HepG2 (cell line): ENCODE measurements around the gene PKD2L1. TPM values are rescaled to one million over a fixed set of nuclear protein-coding genes. Genes with fewer than 3 reads are reported as not detected.

Experiments
- ARNT2 ChIP-seq: sonication (generic); formaldehyde crosslinking; IDR thresholded peaks from 2 replicates; pipeline ENCODE4 v1.8.0; 2022; ENCODE audit warnings: mild to moderate bottlenecking, low read depth, missing genetic modification reagents, moderate library complexity
- CHD4 ChIP-seq: fragments of 200-600 bp; sonication (generic); IDR thresholded peaks from 2 replicates; pipeline ENCODE4 v1.7.0; 2017; ENCODE audit warnings: mild to moderate bottlenecking, low read length, borderline replicate concordance
- CREM ChIP-seq, 2 experiments: sonication (generic) in 1 of 2; formaldehyde crosslinking in 1 of 2; IDR thresholded peaks; 2 replicates each; pipeline versions ENCODE4 v1.4.0 to v1.6.1; 2016 to 2020; ENCODE audit warnings: antibody characterized with exemption in 1 of 2, mild to moderate bottlenecking in 1 of 2, missing genetic modification reagents in 1 of 2
- HDAC6 ChIP-seq: fragments of 200-600 bp; sonication (generic); IDR thresholded peaks from 2 replicates; pipeline ENCODE4 v1.7.0; 2017; ENCODE audit warnings: mild to moderate bottlenecking, antibody characterized with exemption, low read length, low read depth
- KDM4B ChIP-seq: sonication (generic); formaldehyde crosslinking; IDR thresholded peaks from 2 replicates; pipeline ENCODE4 v1.4.0; 2020; ENCODE audit warnings: missing genetic modification reagents
- KLF15 ChIP-seq: sonication (generic); formaldehyde crosslinking; IDR thresholded peaks from 2 replicates; pipeline ENCODE4 v1.8.1; 2023; ENCODE audit warnings: borderline replicate concordance, mild to moderate bottlenecking, inconsistent platforms, missing genetic modification reagents, mixed read lengths
- LCORL ChIP-seq, 2 experiments: fragments of 450-650 bp in 1 of 2; sonication (generic) in 1 of 2; formaldehyde crosslinking in 1 of 2; IDR thresholded peaks; 2 replicates each; pipeline versions ENCODE4 v1.5.0 to v1.6.1; 2017 to 2020; ENCODE audit warnings: antibody characterized with exemption in 1 of 2, missing genetic modification reagents in 1 of 2
- MIER3 ChIP-seq: IDR thresholded peaks from 2 replicates; pipeline ENCODE4 v1.6.1; 2016; ENCODE audit warnings: missing compliant biosample characterization, borderline replicate concordance
- NCOR1 ChIP-seq: fragments of 200-600 bp; sonication (generic); IDR thresholded peaks from 2 replicates; pipeline ENCODE4 v1.7.0; 2017; ENCODE audit warnings: antibody characterized with exemption, low read length, borderline replicate concordance
- NFYB ChIP-seq: sonication (generic); formaldehyde crosslinking; IDR thresholded peaks from 2 replicates; pipeline ENCODE4 v1.4.0; 2020; ENCODE audit warnings: missing genetic modification reagents
- SIN3A ChIP-seq: IDR thresholded peaks from 2 replicates; pipeline ENCODE4 v1.6.1; 2011; ENCODE audit warnings: low read depth, mild to moderate bottlenecking, control low read depth, low read length, borderline replicate concordance
- YEATS2 ChIP-seq: sonication (generic); formaldehyde crosslinking; IDR thresholded peaks from 2 replicates; pipeline ENCODE4 v1.4.0; 2020; ENCODE audit warnings: missing genetic modification reagents, borderline replicate concordance
- YY1 ChIP-seq: IDR thresholded peaks from 2 replicates; pipeline ENCODE4 v1.6.1; 2011; ENCODE audit warnings: low read length, low read depth, moderate library complexity, mild to moderate bottlenecking; ENCODE audit not compliant: insufficient read depth, insufficient replicate concordance
- ZBTB21 ChIP-seq: sonication (generic); formaldehyde crosslinking; IDR thresholded peaks from 2 replicates; pipeline ENCODE4 v1.4.0; 2020; ENCODE audit warnings: missing genetic modification reagents
- ZBTB3 ChIP-seq: sonication (generic); formaldehyde crosslinking; IDR thresholded peaks from 2 replicates; pipeline ENCODE4 v1.4.0; 2020; ENCODE audit warnings: low read depth, mild to moderate bottlenecking, moderate library complexity, missing genetic modification reagents, borderline replicate concordance
- ZNF12 ChIP-seq: sonication (generic); formaldehyde crosslinking; IDR thresholded peaks from 2 replicates; pipeline ENCODE4 v1.5.0; 2020; ENCODE audit warnings: missing genetic modification reagents
- ZNF589 ChIP-seq: sonication (generic); formaldehyde crosslinking; conservative IDR thresholded peaks from 2 replicates; pipeline ENCODE4 v1.8.0; 2022; ENCODE audit warnings: mild to moderate bottlenecking, moderate library complexity, missing genetic modification reagents
- ZNF773 ChIP-seq: sonication (generic); formaldehyde crosslinking; IDR thresholded peaks from 2 replicates; pipeline ENCODE4 v1.4.0; 2020; ENCODE audit warnings: missing genetic modification reagents, borderline replicate concordance
- polyA plus RNA-seq, 8 experiments: library from polyadenylated mRNA; depleted of rRNA in 3 of 8; stranded (reverse) in 7 of 8; unstranded in 1 of 8; fragments of >200 nt; fragmentation: Illumina TruSeq in 4 of 8; extraction: Trizol in 4 of 8; gene quantifications; 2 replicates each; pipeline versions ENCODE4 v1.2.1 to v1.2.3, GENCODE V29; 2011 to 2016; ENCODE audit warnings: low read depth in 4 of 8, missing spikeins in 1 of 8, mixed read lengths in 1 of 8; ENCODE audit not compliant: insufficient read depth in 1 of 8
- total RNA-seq, 5 experiments: library from RNA; depleted of rRNA; stranded (reverse); fragments of >200 nt; fragmentation: Illumina TruSeq; extraction: Trizol; gene quantifications; 2 replicates each; pipeline ENCODE4 v1.2.3, GENCODE V29; 2016; ENCODE audit warnings: low read depth in 1 of 5
- TF ChIP-seq, protein P1 (sequence below): IDR thresholded peaks from 2 replicates; pipeline ENCODE4 v1.6.1; 2016; ENCODE audit warnings: low read depth
- TF ChIP-seq, protein P2 (sequence below): IDR thresholded peaks from 2 replicates; pipeline ENCODE4 v1.6.1; 2012; ENCODE audit warnings: low read length, improper control_type of control experiment
- TF ChIP-seq, protein P3 (sequence below): IDR thresholded peaks from 2 replicates; pipeline ENCODE4 v1.6.1; 2016; ENCODE audit warnings: mild to moderate bottlenecking
- TF ChIP-seq, protein P4 (sequence below): sonication (generic); formaldehyde crosslinking; IDR thresholded peaks from 2 replicates; pipeline ENCODE4 v1.4.0; 2020; ENCODE audit warnings: missing genetic modification reagents

Gene PKD2L1
- total and polyA plus RNA-seq, 2 of the 13 experiments (the other 11 are each of a cell fraction or from before 2014, with no cell fraction given): 0.07 to 0.15 TPM

GRCh38 chr10:100286051-100287033 is 43.7 kb downstream of the PKD2L1 start, which contains the start of gene BLOC1S2 (continued):
- TF ChIP-seq, protein P1, sequence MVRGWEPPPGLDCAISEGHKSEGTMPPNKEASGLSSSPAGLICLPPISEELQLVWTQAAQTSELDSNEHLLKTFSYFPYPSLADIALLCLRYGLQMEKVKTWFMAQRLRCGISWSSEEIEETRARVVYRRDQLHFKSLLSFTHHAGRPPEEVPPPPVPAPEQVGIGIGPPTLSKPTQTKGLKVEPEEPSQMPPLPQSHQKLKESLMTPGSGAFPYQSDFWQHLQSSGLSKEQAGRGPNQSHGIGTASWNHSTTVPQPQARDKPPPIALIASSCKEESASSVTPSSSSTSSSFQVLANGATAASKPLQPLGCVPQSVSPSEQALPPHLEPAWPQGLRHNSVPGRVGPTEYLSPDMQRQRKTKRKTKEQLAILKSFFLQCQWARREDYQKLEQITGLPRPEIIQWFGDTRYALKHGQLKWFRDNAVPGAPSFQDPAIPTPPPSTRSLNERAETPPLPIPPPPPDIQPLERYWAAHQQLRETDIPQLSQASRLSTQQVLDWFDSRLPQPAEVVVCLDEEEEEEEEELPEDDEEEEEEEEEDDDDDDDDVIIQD: no peak
- TF ChIP-seq NFYB (CRISPR knock-in tag) (no peak), HDAC6 (no peak), CREM (IDR thresholded peaks at IDR 0.05) (no peak), CREM (CRISPR knock-in tag; IDR thresholded peaks at IDR 0.05) (no peak), NCOR1 (no peak), KLF15 (CRISPR knock-in tag) (no peak), ZBTB3 (CRISPR knock-in tag) (no peak), MIER3 (no peak), ZNF12 (CRISPR knock-in tag) (0 out of 2 replicates have a peak, but pooled peaks have one; percentile 7), ZBTB21 (CRISPR knock-in tag) (no peak), YY1 (peak; percentile 94), YEATS2 (peak; percentile 77; the same call in 1 of the 2 replicates), LCORL (IDR thresholded peaks at IDR 0.05) (no peak), LCORL (CRISPR knock-in tag; IDR thresholded peaks at IDR 0.05) (peak; percentile 82), ZNF773 (CRISPR knock-in tag) (no peak), ZNF589 (CRISPR knock-in tag) (no peak), CHD4 (no peak), KDM4B (CRISPR knock-in tag) (peak; percentile 9; the same call in 1 of the 2 replicates), SIN3A (0 out of 2 replicates have a peak, but pooled peaks have one; percentile 53), ARNT2 (CRISPR knock-in tag) (peak; percentile 69; the same call in 1 of the 2 replicates)
- TF ChIP-seq, protein P2, sequence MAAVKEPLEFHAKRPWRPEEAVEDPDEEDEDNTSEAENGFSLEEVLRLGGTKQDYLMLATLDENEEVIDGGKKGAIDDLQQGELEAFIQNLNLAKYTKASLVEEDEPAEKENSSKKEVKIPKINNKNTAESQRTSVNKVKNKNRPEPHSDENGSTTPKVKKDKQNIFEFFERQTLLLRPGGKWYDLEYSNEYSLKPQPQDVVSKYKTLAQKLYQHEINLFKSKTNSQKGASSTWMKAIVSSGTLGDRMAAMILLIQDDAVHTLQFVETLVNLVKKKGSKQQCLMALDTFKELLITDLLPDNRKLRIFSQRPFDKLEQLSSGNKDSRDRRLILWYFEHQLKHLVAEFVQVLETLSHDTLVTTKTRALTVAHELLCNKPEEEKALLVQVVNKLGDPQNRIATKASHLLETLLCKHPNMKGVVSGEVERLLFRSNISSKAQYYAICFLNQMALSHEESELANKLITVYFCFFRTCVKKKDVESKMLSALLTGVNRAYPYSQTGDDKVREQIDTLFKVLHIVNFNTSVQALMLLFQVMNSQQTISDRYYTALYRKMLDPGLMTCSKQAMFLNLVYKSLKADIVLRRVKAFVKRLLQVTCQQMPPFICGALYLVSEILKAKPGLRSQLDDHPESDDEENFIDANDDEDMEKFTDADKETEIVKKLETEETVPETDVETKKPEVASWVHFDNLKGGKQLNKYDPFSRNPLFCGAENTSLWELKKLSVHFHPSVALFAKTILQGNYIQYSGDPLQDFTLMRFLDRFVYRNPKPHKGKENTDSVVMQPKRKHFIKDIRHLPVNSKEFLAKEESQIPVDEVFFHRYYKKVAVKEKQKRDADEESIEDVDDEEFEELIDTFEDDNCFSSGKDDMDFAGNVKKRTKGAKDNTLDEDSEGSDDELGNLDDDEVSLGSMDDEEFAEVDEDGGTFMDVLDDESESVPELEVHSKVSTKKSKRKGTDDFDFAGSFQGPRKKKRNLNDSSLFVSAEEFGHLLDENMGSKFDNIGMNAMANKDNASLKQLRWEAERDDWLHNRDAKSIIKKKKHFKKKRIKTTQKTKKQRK: no peak
- TF ChIP-seq, protein P3, sequence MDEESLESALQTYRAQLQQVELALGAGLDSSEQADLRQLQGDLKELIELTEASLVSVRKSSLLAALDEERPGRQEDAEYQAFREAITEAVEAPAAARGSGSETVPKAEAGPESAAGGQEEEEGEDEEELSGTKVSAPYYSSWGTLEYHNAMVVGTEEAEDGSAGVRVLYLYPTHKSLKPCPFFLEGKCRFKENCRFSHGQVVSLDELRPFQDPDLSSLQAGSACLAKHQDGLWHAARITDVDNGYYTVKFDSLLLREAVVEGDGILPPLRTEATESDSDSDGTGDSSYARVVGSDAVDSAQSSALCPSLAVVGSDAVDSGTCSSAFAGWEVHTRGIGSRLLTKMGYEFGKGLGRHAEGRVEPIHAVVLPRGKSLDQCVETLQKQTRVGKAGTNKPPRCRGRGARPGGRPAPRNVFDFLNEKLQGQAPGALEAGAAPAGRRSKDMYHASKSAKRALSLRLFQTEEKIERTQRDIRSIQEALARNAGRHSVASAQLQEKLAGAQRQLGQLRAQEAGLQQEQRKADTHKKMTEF (CRISPR knock-in tag): peak; percentile 59; the same call in 1 of the 2 replicates
- TF ChIP-seq, protein P4, sequence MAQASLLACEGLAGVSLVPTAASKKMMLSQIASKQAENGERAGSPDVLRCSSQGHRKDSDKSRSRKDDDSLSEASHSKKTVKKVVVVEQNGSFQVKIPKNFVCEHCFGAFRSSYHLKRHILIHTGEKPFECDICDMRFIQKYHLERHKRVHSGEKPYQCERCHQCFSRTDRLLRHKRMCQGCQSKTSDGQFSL: no peak
